A549 (cell line): ENCODE data around the gene MIA.

Source experiments
- RNF2 ChIP-seq: fragments of 200-600 bp; sonication (generic); IDR thresholded peaks from 2 replicates; pipeline ENCODE4 v1.6.1; 2016; ENCODE audit warnings: low read depth, mild to moderate bottlenecking, antibody characterized with exemption, moderate library complexity, borderline replicate concordance
- TF ChIP-seq, protein P1 (sequence below): fragments of >200 bp; sonication (Bioruptor Twin); formaldehyde crosslinking; IDR thresholded peaks from 3 replicates; pipeline ENCODE4 v1.5.1; 2016

DNA sequence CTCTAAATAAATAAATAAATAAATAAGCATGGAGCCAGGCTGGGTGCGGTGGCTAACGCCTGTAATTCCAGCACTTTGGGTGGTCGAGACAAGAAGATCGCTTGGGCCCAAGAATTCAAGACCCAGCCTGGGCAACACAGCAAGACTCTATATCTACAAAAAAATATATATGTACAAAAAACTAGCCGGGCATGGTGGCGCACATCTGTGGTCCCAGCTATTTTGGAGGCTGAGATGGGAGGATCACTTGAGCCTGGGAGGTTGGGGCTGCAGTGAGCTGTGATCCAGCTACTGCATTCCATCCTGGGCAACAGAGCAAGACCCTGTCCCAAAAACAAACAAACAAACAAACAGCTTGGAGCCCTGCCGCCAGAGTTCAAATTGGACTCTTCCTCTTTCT is 27.8 kb upstream of the MIA start:
- TF ChIP-seq, protein P1, sequence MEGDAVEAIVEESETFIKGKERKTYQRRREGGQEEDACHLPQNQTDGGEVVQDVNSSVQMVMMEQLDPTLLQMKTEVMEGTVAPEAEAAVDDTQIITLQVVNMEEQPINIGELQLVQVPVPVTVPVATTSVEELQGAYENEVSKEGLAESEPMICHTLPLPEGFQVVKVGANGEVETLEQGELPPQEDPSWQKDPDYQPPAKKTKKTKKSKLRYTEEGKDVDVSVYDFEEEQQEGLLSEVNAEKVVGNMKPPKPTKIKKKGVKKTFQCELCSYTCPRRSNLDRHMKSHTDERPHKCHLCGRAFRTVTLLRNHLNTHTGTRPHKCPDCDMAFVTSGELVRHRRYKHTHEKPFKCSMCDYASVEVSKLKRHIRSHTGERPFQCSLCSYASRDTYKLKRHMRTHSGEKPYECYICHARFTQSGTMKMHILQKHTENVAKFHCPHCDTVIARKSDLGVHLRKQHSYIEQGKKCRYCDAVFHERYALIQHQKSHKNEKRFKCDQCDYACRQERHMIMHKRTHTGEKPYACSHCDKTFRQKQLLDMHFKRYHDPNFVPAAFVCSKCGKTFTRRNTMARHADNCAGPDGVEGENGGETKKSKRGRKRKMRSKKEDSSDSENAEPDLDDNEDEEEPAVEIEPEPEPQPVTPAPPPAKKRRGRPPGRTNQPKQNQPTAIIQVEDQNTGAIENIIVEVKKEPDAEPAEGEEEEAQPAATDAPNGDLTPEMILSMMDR, result no peak
- no peak for TF ChIP-seq RNF2
